Stomach (tissue), 9 donors: ENCODE measurements around the gene OR56B1. TPM values are rescaled to one million over a fixed set of nuclear protein-coding genes. Genes with fewer than 3 reads are reported as not detected.

Experiments used
- DNase-seq, 2 donors: peaks; one replicate each; pipeline versions ENCODE4 v3.0.0 to v3.0.0-alpha.2; 2013 to 2019
- H3K27ac ChIP-seq, 5 donors: fragments of 200-600 bp in 4 of 5; sonication (generic) in 4 of 5; one replicate each; pipeline ENCODE4 v1.5.1; 2013 to 2019; ENCODE audit warnings: mild to moderate bottlenecking in 1 of 5, moderate library complexity in 1 of 5
- H3K27me3 ChIP-seq, 3 donors: fragments of 200-600 bp; sonication (generic); one replicate each; pipeline ENCODE4 v1.5.1; 2017 to 2019; ENCODE audit warnings: mixed run types in 1 of 3
- H3K36me3 ChIP-seq, 4 donors: fragments of 200-600 bp; sonication (generic); 1 replicate in 3 of 4; 2 replicates in 1 of 4; pipeline ENCODE4 v1.5.1; 2016 to 2019
- H3K4me1 ChIP-seq, 4 donors: fragments of 200-600 bp; sonication (generic); one replicate each; pipeline ENCODE4 v1.5.1; 2016 to 2019
- H3K4me3 ChIP-seq, 4 donors: fragments of 200-600 bp; sonication (generic) in 3 of 4; one replicate each; pipeline ENCODE4 v1.5.1; 2016 to 2019; ENCODE audit warnings: mild to moderate bottlenecking in 1 of 4
- H3K9me3 ChIP-seq, 4 donors: fragments of 200-600 bp; sonication (generic); one replicate each; pipeline ENCODE4 v1.5.1; 2016 to 2019
- CTCF ChIP-seq, 7 experiments: fragments of 450-650 bp in 4 of 7; fragments of 200-600 bp in 3 of 7; sonication (generic) in 3 of 7; IDR thresholded peaks; one replicate each; pipeline ENCODE4 v1.5.1; 2016 to 2019; ENCODE audit warnings: antibody characterized with exemption in 7 of 7, control low read depth in 2 of 7, mild to moderate bottlenecking in 1 of 7
- EP300 ChIP-seq: sonication (generic); formaldehyde crosslinking; IDR thresholded peaks from one replicate; pipeline ENCODE4 v1.6.1; 2017; ENCODE audit warnings: antibody characterized with exemption
- POLR2A ChIP-seq, 4 donors: fragments of 450-650 bp; IDR thresholded peaks; one replicate each; pipeline ENCODE4 v1.6.1; 2016; ENCODE audit warnings: antibody characterized with exemption in 4 of 4, control low read depth in 2 of 4, mild to moderate bottlenecking in 1 of 4, moderate library complexity in 1 of 4
- POLR2AphosphoS5 ChIP-seq, 3 donors: sonication (generic); formaldehyde crosslinking; IDR thresholded peaks; one replicate each; pipeline ENCODE4 v1.6.1; 2016; ENCODE audit warnings: antibody characterized with exemption in 3 of 3
- WGBS, 5 donors: extraction: QIAGEN DNeasy Blood & Tissue Kit in 3 of 5; methylation state at CpG; one replicate each; pipeline versions ENCODE4 v1.1.5 to v1.1.7; 2013 to 2018; 5-methylcytosine and 5-hydroxymethylcytosine counted together
- intact Hi-C: fragments of 100-400 bp; cut with DNase I; formaldehyde crosslinking; loops from one replicate; pipeline ENCODE4 v1.15.1; 2023; ENCODE audit warnings: low total_unique reads
- polyA plus RNA-seq, 3 donors: library from polyadenylated mRNA; stranded (reverse); fragments of 200-250 nt; gene quantifications; one replicate each; pipeline ENCODE4 v1.2.3, GENCODE V29; 2013
- total RNA-seq, 5 donors: library from RNA; depleted of rRNA; stranded (reverse); fragments of >200 nt; gene quantifications; one replicate each; pipeline versions ENCODE4 v1.1.0 to v1.2.3, GENCODE V29; 2014 to 2016
- donor health status: healthy with polysubstance abuse.
- donor health status: Bipolar disorder and iron deficiency.
- donor health status: healthy.

The OR56B1 gene
- total and polyA plus RNA-seq, 8 donors: 0.18 TPM; not detected in 7

DNA sequence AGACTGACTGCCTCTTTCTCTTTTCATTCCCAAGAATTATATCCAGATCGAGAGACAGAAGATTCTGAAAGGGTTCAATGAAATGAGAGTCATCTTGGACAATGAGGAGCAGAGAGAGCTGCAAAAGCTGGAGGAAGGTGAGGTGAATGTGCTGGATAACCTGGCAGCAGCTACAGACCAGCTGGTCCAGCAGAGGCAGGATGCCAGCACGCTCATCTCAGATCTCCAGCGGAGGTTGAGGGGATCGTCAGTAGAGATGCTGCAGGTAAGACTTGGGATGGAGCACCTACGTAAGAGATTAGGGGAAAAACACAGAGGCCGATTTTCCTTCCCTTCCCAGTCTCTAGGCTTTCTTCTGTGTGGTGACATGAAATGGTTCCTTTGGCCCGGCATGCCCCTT lies 38.0 kb upstream of the OR56B1 start:
- Histone ChIP-seq H3K27ac (no peak overlapping the region), H3K27me3 (no peaks in the 10 kb centered on the region), H3K4me3 (no peak overlapping the region), H3K4me1 (no peaks in the 10 kb centered on the region), H3K9me3 (no peaks in the 10 kb centered on the region), H3K36me3 (peaks cover 7 to 63% (median 55%) of the 10 kb centered on the region in 4 donors)
- no peak for TF ChIP-seq EP300
- TF ChIP-seq POLR2A (IDR thresholded peaks at IDR 0.05): no peak
- TF ChIP-seq CTCF (IDR thresholded peaks at IDR 0.05): no peak
- no peak for TF ChIP-seq POLR2AphosphoS5 (IDR thresholded peaks at IDR 0.05)
- 92 to 96% (median 95%) methylated on average over 7 of the region's 7 CpGs for WGBS, 5 donors
- intact Hi-C loops: no loop called here
- DNase-seq: no peak

- H3K27me3 ChIP-seq: no peaks in the 10 kb centered on the region
- H3K9me3 ChIP-seq: no peaks in the 10 kb centered on the region
- H3K27ac ChIP-seq: no peak overlapping the region
- H3K36me3 ChIP-seq: peaks cover 7 to 71% (median 67%) of the 10 kb centered on the region in 4 donors
- no peak for TF ChIP-seq POLR2A (IDR thresholded peaks at IDR 0.05)
- no peak for TF ChIP-seq EP300
- no peak for TF ChIP-seq POLR2AphosphoS5 (IDR thresholded peaks at IDR 0.05)
- no peak for TF ChIP-seq CTCF (IDR thresholded peaks at IDR 0.05)
- no peak for DNase-seq
- intact Hi-C loops: no loop called here
- H3K4me1 ChIP-seq: no peaks in the 10 kb centered on the region
- no peak overlapping the region for H3K4me3 ChIP-seq
- WGBS, 5 donors: 81 to 92% (median 87%) methylated on average over 10 of the region's 10 CpGs
These were observed 35.7 kb upstream of the OR56B1 start for GRCh38 chr11:5700421-5701054.

DNA sequence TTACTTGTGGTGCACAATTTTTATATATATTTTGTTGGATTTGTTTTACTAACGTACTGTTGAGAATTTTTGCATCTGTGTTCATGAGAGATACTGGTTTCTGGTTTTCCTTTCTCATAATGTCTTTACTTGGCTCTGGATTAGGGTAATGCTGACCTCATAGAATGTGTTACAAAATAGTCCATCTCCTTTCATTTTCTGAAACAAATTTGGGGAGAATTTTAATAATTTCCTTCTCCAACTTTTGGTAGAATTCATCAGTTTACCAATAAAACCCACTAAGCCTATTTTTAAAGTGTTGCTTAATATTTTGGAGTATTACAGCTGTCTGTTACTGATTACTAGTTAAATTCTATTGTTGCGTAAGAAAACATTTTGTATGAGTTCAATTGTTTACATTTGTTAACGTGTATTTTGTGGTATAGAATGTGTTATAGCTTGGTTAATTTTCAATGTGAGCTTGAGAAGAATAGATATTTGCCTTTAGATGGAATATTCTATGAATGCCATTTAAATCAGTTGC lies 35.1 kb upstream of the OR56B1 start:
- DNase-seq: no peak
- TF ChIP-seq CTCF (IDR thresholded peaks at IDR 0.05) (no peak), POLR2AphosphoS5 (IDR thresholded peaks at IDR 0.05) (no peak), POLR2A (IDR thresholded peaks at IDR 0.05) (no peak), EP300 (no peak)
- intact Hi-C loops: no loop called here
- Histone ChIP-seq H3K36me3 (peaks cover 6 to 74% (median 69%) of the 10 kb centered on the region in 4 donors), H3K9me3 (no peaks in the 10 kb centered on the region), H3K27me3 (no peaks in the 10 kb centered on the region), H3K4me1 (no peaks in the 10 kb centered on the region), H3K27ac (no peak overlapping the region), H3K4me3 (no peak overlapping the region)
- WGBS, 5 donors: 44 to 65% (median 58%) methylated on average over 3 of the region's 3 CpGs

DNA sequence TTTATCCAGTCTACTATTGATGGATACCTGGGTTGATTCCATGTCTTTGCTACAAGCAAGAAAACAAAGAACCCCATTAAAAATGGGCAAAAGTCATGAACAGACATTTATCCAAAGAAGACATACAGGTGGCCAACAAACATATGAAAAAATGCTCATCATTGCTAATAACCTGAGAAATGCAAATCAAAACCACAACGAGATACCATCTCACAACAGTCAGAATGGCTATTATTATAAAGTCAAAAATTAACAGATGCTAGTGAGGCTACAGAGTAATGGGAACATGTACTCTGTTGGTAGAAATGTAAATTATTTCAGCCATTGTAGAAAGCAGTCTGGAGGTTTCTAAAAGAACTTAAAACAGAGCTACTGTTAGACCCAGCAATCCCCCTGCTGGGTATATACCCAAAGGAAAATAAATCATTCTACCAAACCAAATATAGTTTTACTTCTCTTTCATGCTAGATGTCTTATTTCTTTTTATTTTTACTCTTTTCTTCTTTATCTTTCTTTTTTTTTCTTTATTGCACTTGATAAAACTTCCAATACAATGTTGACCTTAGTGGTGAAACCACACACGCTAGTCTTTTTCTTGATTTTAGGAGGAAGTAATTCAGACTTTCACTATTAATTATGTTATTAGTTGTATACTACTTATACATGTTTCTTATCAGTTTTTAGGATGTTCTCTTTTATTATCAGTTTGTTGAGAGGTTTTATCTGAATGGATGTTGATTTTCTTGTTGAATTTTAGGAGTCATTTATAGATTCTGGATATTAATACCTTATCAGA lies 32.3 kb upstream of the OR56B1 start:
- Histone ChIP-seq H3K4me1 (no peaks in the 10 kb centered on the region), H3K27me3 (no peaks in the 10 kb centered on the region), H3K27ac (no peak overlapping the region), H3K36me3 (peaks cover 0 to 74% (median 69%) of the 10 kb centered on the region in 4 donors), H3K4me3 (no peak overlapping the region), H3K9me3 (no peaks in the 10 kb centered on the region)
- 52 to 78% (median 64%) methylated on average over 2 of the region's 2 CpGs for WGBS, 5 donors
- intact Hi-C loops: no loop called here
- no peak for TF ChIP-seq CTCF (IDR thresholded peaks at IDR 0.05)
- TF ChIP-seq EP300: no peak
- TF ChIP-seq POLR2A (IDR thresholded peaks at IDR 0.05): no peak
- no peak for TF ChIP-seq POLR2AphosphoS5 (IDR thresholded peaks at IDR 0.05)
- DNase-seq: no peak
